Left renal pelvis (tissue), 4 donors: ENCODE data around the gene PPP1R37. TPM values are rescaled to one million over a fixed set of nuclear protein-coding genes. Genes with fewer than 3 reads are reported as not detected.
"Not testable (repeated sequence)": the region's sequence is repeated elsewhere in the genome, so short reads cannot be mapped to it uniquely, and the experiment has no call there.

ENCODE experiments used
- DNase-seq, 4 donors: peaks; one replicate each; pipeline ENCODE4 v3.0.0-alpha.2; 2013; ENCODE audit warnings: low read depth in 4 of 4, low spot score in 3 of 4
- polyA plus RNA-seq, 4 donors: library from polyadenylated mRNA; unstranded; fragments of 120-200 nt; gene quantifications; one replicate each; pipeline ENCODE4 v1.2.1, GENCODE V29; 2013; ENCODE audit not compliant: insufficient read length in 4 of 4

The PPP1R37 gene
- polyA plus RNA-seq, 4 donors = 15.2 to 38.9 (median 26.5) TPM

DNA sequence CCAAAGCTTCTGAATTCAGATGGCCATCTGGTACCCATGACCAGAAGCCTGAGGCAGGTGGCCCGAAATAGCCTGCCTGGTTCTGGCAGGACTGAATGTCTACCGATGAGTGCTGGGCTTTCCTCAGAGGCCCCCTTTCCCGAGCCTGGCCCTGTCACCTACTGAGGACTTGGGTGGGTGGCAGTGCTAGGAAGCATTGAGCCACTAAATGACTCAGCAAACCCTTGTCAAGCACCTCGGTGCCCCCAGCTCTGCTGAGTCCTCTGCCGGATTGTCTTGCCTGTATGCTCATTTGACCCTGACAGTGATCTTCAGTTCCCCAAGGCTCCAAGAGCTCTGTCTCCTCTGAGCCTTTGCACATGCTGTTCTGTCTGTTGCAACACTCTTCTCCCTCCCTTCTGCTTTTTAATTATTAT, 17.9 kb downstream of the PPP1R37 start:
- no peak for DNase-seq

DNA sequence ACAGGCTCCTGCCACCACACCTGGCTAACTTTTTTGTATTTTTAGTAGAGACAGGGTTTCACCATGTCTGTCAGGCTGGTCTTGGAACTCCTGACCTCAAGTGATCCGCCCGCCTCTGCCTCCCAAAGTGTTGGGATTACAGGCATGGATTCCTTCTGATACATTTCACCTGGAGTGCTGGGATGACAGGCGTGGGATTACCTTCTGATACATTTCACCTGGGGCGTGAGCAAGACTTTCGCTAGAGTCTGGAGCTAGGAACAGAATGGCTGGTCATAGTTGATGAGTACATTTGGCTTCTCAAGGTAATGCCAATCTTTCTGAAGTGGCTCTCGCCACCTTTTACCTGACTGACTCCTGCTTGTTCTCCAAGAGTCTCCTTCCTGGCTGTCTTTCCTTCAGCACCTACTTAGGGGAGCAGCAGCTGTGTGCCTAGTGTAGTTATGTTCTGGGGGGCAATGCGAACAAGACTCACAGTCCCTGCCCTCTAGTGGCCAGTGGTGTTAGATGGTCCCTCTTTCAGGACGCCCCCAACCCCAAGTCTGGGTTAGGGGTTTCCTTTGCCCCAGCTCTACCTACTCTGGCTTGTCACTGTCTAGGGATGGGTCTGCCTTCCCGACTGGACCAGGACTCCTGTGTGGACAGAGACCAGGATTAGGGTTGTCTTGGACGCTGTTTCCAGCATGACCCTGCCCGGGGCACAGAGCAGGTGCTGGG, 19.3 kb downstream of the PPP1R37 start:
- DNase-seq = no peak

DNA sequence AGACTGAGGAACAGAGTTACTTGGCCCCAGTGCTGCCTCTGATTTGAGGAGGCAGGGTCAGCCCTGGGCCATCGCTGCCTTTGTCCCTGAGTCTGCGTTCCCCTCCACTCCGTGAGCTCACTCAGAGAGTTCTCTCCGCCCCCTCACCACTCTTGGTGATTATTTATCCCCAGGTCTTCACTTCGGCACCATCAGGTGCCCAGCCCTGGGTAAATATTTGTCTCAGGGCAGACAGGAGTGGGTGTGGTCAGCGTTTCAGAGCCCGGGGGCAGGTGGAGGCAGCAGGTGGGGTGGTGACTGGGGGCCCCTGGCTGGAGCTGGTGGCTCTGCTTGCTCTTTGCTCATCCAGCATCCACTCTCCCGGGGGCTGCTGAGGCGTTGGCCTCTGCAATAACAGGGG, 20.6 kb downstream of the PPP1R37 start:
- no peak for DNase-seq

DNA sequence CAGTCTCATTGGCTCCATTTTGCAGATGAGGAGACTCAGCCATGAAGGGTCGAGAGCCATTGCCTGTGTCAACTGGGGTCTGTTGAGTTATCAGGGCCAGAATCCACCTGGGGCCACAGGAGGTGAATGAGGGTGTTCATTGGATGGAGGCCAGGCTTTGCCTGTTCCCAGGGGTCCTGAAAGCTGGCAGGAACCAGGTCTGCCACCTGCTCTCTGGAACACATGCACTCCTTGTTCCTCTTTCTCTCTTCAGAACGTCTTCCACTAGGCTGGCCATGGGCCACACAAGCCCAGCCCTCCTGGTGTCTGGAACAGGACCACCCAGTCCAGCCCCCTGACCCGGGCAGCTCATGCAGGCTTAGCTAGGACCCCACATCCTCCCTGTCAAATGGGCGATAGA, 21.1 kb downstream of the PPP1R37 start:
- DNase-seq = no peak

DNA sequence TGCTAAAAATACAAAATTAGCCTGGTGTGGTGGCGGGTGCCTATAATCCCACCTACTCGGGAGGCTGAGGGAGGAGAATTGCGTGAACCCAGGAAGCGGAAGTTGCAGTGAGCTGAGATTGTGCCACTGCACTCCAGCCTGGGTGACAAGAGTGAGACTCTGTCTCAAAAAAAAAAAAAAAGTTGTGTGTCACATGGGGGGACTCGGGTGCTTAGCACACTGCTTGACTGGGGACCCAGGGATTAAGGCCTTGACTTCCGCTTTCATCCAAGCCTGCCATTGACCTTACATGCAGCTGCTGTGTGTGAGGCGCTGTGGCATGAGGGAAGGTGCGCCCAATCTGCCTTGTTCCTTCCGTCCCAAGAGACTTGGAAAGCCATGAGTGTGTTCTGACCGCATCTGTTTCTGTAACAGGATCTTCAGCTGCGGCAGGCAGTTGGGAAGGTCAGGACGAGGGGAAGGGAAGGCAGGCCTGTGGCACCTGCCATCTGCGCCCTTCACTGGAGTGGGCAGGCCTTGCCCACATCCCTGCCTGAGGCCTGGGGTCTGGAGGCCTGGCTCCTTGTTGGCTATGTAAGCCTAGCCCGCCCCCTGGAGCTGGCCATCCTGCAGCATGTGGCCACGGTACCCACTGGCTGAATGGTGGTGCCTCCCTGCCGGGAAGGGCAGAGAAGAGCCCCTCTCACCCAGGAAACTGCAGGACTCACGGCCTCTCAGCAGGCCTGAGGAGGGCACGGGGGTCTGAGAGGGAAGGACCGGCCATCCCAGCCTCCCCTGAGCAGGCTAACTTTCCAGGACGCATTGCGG, 23.0 kb downstream of the PPP1R37 start:
- no peak for DNase-seq

DNA sequence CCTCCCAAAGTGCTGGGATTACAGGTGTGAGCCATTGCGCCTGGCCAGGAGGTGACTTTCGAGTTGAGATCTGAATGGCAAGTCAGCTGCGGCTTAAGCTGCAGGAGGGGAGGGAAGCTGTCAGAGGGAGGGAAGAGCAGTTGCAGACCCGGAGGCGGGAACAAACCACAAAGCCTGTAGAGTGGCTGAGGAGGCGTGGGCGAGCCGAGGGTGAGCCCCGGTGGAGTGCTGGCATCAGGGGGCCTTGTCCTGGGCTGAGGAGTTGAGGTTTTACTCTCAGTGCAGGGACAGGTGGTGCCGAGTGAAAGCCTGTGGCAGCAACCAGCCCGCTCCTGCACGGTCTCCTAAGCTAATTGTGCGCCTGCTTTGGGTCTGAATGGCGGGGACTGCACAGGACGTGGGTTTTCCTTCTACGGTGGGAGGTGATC, 24.2 kb downstream of the PPP1R37 start:
- DNase-seq = no peak

DNA sequence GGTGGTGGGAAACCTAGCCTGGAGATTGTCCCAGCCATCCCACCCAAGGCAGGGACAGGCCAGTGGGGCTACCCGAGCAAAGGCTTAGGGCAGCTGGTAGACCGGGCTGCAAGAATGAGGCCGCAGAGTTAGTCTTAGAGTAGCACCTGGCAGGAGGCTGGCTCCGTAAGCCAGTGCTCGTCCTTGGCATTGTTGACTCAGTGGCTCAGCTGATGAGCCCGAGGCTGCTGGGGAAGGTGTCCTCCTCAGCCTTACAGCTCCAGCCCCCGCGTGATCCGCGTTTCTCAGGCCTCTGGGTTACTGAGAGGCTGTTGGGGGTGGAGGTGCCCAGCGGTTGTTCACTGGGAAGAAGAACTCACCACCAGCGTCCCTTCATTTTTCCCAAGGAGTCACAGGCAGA, 24.7 kb downstream of the PPP1R37 start:
- DNase-seq = no peak

DNA sequence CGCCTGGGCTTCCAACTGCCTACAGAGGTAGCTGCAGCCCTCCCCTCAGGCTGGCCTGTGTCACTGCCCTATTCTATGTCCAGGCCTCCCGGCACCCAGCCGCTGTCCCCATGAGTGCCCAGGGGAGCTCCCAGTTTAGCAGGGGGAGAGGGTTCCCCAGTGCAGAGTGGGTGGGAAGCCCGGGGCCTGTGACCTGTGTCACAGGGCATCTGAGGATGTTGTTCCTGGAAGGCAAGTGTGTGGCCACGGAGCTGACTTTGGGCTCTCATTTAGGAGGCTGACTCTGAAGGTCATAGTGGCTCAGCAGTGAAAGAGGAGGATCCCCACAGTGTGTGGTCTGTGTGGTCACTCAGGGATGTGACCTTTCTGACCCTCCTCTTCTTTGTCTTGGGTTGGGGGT, 25.1 kb downstream of the PPP1R37 start:
- DNase-seq = no peak

DNA sequence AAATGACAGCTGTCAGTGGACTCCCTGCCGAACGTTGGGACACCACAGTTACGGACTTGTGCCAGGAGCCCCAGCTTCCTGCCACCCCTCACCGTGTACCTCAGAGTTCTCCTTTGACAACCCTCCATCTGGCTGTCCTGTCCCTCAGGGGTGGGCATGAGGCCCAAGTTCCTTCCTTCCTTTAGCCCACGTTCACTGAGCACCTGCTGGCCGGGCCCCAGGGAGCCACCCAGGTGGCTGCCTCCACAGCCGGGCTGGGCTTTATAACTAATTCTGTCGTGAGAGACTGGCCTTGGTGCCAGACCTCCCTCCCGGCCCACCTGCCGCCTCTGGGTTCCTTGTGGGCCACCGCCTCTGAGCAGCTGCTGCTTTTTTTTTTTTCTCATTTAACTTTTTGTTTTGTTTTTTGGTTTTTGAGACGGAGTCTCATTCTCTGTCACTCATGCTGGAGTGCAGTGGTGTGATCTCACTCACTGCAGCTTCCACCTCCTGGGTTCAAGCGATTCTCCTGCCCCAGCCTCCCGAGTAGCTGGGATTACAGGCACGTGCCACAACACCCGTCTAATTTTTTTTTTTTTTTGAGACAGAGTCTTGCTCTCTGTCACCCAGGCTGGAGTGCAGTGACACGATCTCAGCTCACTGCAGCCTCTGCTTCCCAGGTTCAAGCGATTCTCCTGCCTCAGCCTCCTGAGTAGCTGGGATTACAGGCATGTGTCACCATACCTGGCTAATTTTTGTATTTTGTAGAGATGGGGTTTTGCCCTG, 25.8 kb downstream of the PPP1R37 start:
- not testable (repeated sequence) for DNase-seq

DNA sequence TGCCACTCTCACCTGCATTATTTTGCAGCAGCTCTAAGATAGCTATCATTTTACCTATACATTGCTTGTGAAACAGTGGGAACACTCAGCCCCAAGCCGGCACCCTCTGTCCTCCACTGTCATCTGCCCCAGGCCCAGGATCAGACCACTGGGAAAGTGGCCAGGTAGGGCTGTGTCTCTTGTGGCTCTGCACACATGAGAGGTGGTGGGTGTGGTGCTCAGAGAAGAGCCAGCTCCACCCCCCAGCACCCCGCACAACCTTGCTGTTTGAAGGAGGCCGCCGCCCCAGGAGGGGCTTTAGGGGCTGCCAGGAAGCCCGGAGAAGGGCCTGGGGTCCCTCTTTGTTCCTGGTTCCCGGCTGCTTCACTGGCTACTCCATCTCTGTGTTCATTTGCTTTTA, 26.6 kb downstream of the PPP1R37 start:
- no peak for DNase-seq

DNA sequence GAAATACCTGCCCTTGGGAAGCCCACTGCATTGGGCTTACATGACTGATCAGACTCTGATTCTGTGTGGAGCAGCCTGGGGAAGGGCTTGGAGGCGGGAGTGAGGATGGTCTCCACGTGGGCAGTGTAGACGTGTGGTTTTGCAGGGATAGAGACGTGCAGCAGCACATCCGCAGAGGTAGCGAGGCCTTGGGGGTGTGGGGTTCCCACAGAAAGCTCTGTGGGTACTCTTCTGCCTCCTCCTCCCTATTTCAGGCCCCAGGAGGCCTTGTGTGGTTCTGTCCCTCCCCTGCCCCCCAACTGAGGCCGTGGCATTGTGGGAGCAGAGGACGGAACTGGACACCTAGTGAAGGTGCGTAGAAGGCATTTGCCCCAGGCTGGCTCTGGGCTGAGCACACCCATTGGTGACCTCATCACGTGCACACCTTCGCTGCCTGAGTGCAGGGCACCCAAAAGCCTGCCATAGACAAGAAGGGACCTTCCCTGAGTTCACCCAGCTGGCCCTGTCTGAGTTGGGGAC, 28.9 kb downstream of the PPP1R37 start:
- no peak for DNase-seq

DNA sequence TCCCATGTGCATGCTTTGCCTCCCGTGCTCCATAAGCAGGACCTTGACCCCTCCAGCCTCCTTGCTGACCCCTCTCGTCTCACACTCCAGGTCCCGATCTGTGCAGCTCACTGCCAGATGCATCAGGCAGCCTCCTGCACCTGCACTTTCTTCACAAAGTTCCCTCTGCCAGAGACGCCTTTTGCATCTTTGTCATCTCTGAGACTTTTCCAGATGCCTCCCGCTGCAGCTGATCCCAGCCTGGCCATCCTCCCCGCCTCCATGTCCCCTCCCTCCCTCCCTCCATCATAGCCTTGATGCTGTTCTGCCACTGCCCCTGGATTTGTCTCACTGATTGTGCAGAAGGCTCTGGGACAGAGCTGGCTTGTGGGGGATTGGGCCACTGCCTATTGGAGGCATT, 29.9 kb downstream of the PPP1R37 start:
- DNase-seq = no peak

DNA sequence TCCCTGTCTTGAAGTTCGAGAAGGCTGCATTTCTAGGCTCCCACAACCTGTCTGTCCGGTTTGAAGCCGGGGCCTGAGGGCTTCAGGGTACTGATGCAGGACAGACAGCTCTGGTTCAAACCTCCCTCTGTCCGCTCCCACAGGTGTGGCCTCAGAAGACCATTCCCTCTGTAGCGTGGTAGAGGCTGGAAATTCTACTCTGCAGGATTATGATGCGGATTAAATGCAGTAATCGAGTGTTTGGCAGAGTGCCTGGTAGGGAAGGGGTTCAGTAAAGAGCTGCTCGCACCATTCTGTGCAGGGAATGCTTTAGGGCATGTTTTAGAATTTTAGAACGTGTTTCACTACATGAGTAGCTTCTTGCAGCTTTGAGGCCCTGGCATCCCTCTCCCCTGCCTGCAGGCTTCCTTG, 30.5 kb downstream of the PPP1R37 start:
- DNase-seq = peak in 1 of 4 donors; percentile 24

DNA sequence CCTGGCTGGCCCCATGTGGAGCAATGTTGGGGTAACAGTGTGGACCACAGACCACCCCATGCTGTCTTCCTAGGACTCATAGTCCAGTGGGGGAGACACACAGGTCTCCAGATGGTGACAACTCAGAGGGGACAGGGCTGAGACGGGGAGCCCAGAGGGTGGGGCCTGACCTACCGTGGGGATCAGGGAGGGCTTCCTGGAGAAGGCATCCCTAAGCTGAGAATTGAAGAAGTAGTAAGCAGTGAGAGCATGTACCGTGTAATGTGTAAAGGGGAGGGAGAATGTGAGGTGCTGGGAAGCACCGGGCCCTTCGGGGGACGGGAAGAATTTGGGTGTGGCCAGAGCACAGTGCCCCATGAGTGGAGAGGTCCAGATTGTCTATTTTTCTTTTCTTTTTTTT, 31.0 kb downstream of the PPP1R37 start:
- DNase-seq = no peak

DNA sequence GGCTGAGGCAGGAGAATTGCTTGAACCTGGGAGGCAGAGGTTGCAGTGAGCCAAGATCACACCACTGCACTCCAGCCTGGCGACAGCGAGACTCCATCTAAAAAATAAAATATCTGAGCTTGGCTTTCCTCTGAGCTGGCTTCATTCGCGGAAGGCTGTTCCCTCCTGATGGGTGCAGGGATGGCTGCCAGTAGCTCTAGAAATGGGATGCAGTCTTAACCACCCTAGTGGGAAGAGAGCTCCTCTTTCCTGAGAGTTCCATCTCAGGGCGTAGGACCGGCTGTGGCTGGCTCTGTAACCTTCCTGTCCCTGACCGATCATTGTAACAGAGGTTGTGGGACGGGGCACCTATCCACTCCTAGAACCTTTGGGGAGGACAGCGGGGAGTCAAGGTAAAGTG, 32.4 kb downstream of the PPP1R37 start:
- DNase-seq = no peak

DNA sequence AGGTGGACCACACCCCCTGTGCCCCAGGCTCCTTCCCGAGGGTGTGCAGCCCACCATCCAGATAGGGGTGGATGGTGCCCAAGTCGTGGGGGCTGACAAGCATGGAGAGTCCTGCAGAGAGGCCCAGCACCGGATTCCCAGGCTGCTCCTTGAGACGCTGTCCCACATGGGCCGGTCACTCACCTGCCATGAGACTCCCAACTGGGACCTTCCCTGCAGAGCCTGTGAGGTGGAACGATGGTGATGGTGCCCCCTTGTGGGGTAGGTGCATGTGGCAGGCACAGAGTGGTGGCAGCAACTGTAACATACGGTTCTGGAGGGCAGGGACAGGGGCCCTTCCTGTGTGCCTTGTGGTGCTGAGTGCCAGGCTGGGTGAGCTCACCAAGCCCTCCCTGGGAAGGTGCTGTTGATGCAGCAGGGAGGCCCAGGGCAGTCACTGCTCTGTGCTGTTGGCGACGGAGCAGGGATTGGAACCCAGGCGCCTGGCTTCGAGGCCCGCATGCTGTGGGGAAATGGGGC, 33.1 kb downstream of the PPP1R37 start:
- DNase-seq = peak in 1 of 4 donors; percentile 27

DNA sequence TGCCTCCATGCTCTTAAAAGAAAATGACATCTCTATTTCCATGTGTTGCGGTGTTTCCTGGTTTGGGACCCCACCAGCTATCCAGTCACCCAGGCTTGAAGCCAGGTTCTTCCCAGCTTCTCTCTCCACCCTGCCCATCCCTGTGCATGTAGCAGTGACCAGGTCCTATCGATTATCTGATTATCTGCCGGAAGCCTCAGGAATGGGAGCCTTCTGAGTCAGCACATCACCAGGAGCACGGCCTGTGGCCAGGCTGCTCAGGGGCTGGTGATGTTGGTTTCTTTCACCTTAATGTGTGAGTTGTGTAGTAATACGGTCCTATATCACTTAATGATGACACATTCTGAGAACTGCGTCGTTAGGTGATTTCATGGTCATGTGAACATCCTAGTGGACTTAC, 33.7 kb downstream of the PPP1R37 start:
- DNase-seq = no peak

DNA sequence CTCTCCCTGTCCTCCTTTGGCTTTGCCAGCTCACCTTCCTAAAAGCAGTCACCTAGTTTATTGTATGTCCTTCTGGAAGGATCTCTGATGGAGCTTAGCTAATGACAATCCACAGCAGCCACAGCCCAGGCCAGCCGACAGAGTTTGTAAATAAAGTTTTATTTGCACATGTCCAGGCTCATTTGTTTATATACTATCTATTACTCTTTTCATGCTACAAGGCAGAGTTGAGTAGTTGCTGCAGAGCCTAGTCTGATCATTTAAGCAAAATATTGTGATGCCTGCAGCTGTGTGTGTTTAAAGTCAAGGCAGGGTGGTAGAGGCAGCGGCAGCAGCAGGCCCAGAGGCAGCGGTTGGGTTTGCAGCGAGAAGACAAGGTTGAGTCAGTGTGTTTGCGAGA, 35.2 kb downstream of the PPP1R37 start:
- no peak for DNase-seq

DNA sequence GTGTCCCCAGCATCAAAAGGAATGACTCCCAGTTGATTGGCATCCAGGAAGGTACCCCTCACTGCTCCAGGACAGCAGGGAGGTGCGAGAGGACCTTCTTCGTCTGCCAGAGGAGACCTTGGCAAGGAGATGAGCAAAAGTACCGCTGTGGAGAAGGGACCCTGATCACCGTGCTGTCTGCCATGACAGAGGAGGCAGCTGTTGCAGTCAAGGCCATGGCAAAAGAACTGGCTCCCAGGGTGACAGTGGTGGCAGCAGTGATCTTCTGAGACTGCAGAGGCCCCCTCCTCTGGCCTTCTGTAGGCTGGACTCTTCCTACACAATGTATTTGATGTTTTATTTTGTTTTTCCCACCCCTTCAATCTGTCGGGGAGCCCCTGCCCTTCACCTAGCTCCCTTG, 35.8 kb downstream of the PPP1R37 start:
- DNase-seq = no peak

DNA sequence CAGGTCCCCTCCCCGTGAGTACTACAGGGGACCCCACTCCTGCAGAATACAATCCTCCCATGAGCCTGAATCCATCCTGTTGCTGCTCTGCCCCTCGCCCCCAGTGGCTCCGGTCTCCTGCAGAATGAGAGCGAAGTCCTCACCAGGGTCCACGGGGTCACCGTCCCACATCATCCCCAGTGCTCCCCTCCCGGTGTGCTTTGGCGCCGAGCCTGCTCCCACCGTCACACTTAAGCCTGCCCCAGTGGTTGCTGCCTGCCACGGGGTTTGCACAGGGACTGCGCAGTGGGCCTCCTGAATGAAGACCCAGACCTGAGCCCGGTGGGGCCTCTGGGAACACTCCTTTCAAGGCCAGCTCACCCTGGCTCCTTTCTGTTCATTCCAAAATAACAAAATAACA, 37.3 kb downstream of the PPP1R37 start:
- no peak for DNase-seq
